A549 treated with GW870086 at 1 μM for 4 hours (cell line): ENCODE data around the gene RELN. TPM values are rescaled to one million over a fixed set of nuclear protein-coding genes. Genes with fewer than 3 reads are reported as not detected.

Source experiments
- total RNA-seq: library from RNA; stranded (reverse); fragments of 200-300 nt; extraction: Qiagen RNA extraction; gene quantifications from 5 replicates; pipeline ENCODE4 v1.2.3, GENCODE V29; 2022; ENCODE audit warnings: low read depth

The RELN gene
- 0.01 to 0.21 TPM (median 0.02 TPM) in 3 of 5 replicates, not detected in the others for total RNA-seq

DNA sequence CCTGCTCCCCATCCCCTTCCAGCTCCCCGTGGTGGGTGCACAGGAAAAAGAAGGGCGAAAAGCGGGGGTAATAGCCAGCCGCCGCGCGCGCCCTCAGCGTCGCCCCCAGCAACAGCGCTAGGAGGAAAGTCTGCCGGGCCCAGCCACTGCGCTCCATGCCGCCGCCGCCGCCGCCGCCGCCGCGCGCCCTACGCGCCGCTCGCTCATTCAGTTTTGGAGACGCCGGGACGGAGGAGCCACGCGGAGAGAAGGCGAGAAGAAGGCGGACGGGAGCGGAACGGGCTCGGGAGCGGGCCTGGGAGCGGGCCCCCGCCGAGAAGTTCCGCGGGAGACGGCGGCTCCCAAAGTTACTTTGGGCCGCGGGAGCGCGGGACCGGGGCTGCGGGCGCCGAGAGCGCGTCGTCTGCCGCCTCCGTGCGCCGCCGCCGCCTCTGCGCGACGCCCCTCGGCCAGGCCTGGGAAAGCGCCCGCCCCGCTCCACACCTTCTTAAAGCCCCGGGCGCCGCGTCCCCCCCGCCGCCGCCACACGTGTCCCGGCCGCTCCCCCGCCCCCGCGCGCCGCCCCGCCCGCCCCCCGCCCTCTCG, at the start of gene RELN:
TSS of gene RELN (minus strand) at position 459 of the 585 bp plus-strand sequence. CDS start at position 157, 302 bp downstream.

DNA sequence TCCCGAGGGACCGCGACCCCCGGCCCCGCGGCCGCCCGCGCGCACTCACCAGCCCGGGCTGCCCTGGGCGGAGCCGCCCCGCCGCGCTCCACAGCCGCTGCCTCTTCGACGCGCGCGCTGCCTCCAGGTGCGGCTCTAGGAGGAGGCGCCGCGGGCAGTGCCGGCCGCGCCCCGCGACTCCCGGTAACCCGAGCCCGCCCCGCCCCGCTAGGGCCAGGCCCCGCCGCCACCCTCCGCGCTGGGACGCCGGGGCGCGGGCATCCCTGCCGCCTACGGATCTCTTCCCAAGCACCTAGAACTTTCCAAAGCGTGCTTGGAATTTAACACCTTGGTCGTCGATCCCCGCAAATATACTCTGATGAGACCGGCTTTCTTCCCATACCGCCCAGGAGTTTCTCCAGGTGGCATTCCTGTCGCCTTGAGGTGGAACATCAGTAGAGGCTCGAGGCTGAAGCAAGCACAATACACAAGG, 543.4 kb downstream of the RELN start, which contains the start of gene SLC26A5:
TSS of gene SLC26A5 (minus strand) at position 159 of the 472 bp plus-strand sequence. CDS start 24,693 bp downstream, outside the sequence.

Other genes starting within 250 kb of the RELN start
- gene ORC5, start 218.4 kb upstream of the RELN start, total RNA-seq = 21.4 to 29.6 TPM (median 28.8 TPM) in 5 replicates